HepG2 (cell line): ENCODE data around the gene MEI1. TPM values are rescaled to one million over a fixed set of nuclear protein-coding genes. Genes with fewer than 3 reads are reported as not detected.

Experiments used
- ATAC-seq: fragments of 200-7000 bp; cut with Tn5 transposase; 3 replicates; pipeline ENCODE4 v1.9.1; 2020; ENCODE audit warnings: mild to moderate bottlenecking, moderate library complexity
- BruUV-seq: library from RNA; stranded (reverse); fragments of 400-500 nt; replicated peaks from 2 replicates; lab custom pipeline; 2021; lab: Mats Ljungman, UMichigan
- CTCF ChIA-PET: fragments of 300-600 bp; formaldehyde crosslinking; extraction: SDS; loops from one replicate; lab custom pipeline; 2021; ENCODE audit warnings: low total read pairs, inconsistent platforms, low intra/inter-chr PET ratio; lab: Yijun Ruan, JAX
- POLR2A ChIA-PET: fragments of 350-600 bp; sonication (Branson Sonifier 250); formaldehyde crosslinking; loops from one replicate; lab custom pipeline; 2020; ENCODE audit warnings: antibody characterized with exemption, inconsistent platforms; lab: Yijun Ruan, JAX
- DNase-seq: peaks from one replicate; pipeline ENCODE4 v3.0.0-alpha.2; 2015; ENCODE audit warnings: low spot score
- FAIRE-seq: peaks from 3 replicates; lab custom pipeline; 2011; peaks lifted over from hg19 to GRCh38; lab: Jason Lieb, UNC
- H2AFZ ChIP-seq: one replicate; pipeline ENCODE4 v1.6.1; 2011; ENCODE audit warnings: low read length, inconsistent platforms
- H3K27ac ChIP-seq: fragments of 300-600 bp; 3 replicates; pipeline ENCODE4 v1.8.0; 2011; ENCODE audit warnings: mixed run types, mild to moderate bottlenecking, mixed read lengths, low read length, inconsistent platforms; ENCODE audit not compliant: insufficient read depth; ENCODE audit errors: extremely low read length
- H3K27me3 ChIP-seq, 2 experiments: fragments of 200-600 bp in 1 of 2; 2 replicates in 1 of 2; 3 replicates in 1 of 2; pipeline versions ENCODE4 v1.6.0 to v1.8.0; 2011; ENCODE audit warnings: low read length in 2 of 2, mild to moderate bottlenecking in 2 of 2, moderate library complexity in 2 of 2, inconsistent platforms in 1 of 2; ENCODE audit not compliant: insufficient read depth in 2 of 2, control insufficient read depth in 1 of 2
- H3K36me3 ChIP-seq, 2 experiments: fragments of 200-600 bp in 1 of 2; replicated peaks in 1 of 2; 2 replicates in 1 of 2; 3 replicates in 1 of 2; pipeline versions ENCODE4 v1.5.1 to v1.8.0; 2011; ENCODE audit warnings: low read length in 2 of 2, inconsistent platforms in 1 of 2; ENCODE audit not compliant: insufficient read depth in 2 of 2, control insufficient read depth in 1 of 2
- H3K4me1 ChIP-seq: 2 replicates; pipeline ENCODE4 v1.5.1; 2012; ENCODE audit warnings: low read length, inconsistent platforms; ENCODE audit not compliant: insufficient read depth
- H3K4me2 ChIP-seq: 2 replicates; pipeline ENCODE4 v1.6.0; 2011; ENCODE audit warnings: low read depth, low read length, inconsistent platforms
- H3K4me3 ChIP-seq, 3 experiments: fragments of 200-600 bp in 1 of 3; sonication (generic), shearing (Covaris generic) in 1 of 3; replicated peaks in 1 of 3; 2 replicates each; pipeline ENCODE4 v1.5.1; 2011 to 2016; ENCODE audit warnings: low read length in 3 of 3, inconsistent platforms in 2 of 3, low read depth in 2 of 3, mild to moderate bottlenecking in 2 of 3, control low read depth in 1 of 3, mixed read lengths in 1 of 3; ENCODE audit not compliant: insufficient read depth in 1 of 3
- H3K79me2 ChIP-seq: one replicate; pipeline ENCODE4 v1.6.1; 2011; ENCODE audit warnings: low read length, inconsistent platforms; ENCODE audit not compliant: insufficient read depth
- H3K9ac ChIP-seq: 2 replicates; pipeline ENCODE4 v1.6.0; 2011; ENCODE audit warnings: mild to moderate bottlenecking, low read depth, low read length, inconsistent platforms; ENCODE audit not compliant: insufficient read depth
- H3K9me3 ChIP-seq: 2 replicates; pipeline ENCODE4 v1.5.1; 2012; ENCODE audit warnings: mild to moderate bottlenecking, low read length
- H4K20me1 ChIP-seq: 2 replicates; pipeline ENCODE4 v1.6.0; 2011; ENCODE audit warnings: inconsistent platforms, mild to moderate bottlenecking, low read length, moderate library complexity; ENCODE audit not compliant: insufficient read depth
- KDM2A ChIP-seq: sonication (generic); formaldehyde crosslinking; IDR thresholded peaks from 2 replicates; pipeline ENCODE4 v1.4.0; 2020; ENCODE audit warnings: low read depth, missing genetic modification reagents, borderline replicate concordance
- KLF13 ChIP-seq: sonication (generic); formaldehyde crosslinking; IDR thresholded peaks from 2 replicates; pipeline ENCODE4 v1.4.0; 2020; ENCODE audit warnings: mild to moderate bottlenecking, missing genetic modification reagents
- KMT2A ChIP-seq: sonication (generic); formaldehyde crosslinking; IDR thresholded peaks from 2 replicates; pipeline ENCODE4 v1.4.0; 2020; ENCODE audit warnings: missing genetic modification reagents
- MTA3 ChIP-seq: sonication (generic); formaldehyde crosslinking; IDR thresholded peaks from 2 replicates; pipeline ENCODE4 v1.4.0; 2020; ENCODE audit warnings: missing genetic modification reagents
- PHF21A ChIP-seq: sonication (generic); formaldehyde crosslinking; IDR thresholded peaks from 2 replicates; pipeline ENCODE4 v1.5.0; 2020; ENCODE audit warnings: mild to moderate bottlenecking, missing genetic modification reagents
- SAFB2 ChIP-seq: sonication (generic); formaldehyde crosslinking; IDR thresholded peaks from 2 replicates; pipeline ENCODE4 v1.5.1; 2020; ENCODE audit warnings: missing genetic modification reagents, low read depth, mild to moderate bottlenecking, borderline replicate concordance
- ZBTB7B ChIP-seq: sonication (generic); formaldehyde crosslinking; IDR thresholded peaks from 2 replicates; pipeline ENCODE4 v1.4.0; 2020; ENCODE audit warnings: missing genetic modification reagents
- ZNF607 ChIP-seq: sonication (generic); formaldehyde crosslinking; IDR thresholded peaks from 2 replicates; pipeline ENCODE4 v1.5.1; 2020; ENCODE audit warnings: missing genetic modification reagents, mild to moderate bottlenecking, borderline replicate concordance
- ZNF768 ChIP-seq: sonication (generic); formaldehyde crosslinking; IDR thresholded peaks from 2 replicates; pipeline ENCODE4 v1.4.0; 2020; ENCODE audit warnings: missing genetic modification reagents
- ZSCAN30 ChIP-seq: sonication (generic); formaldehyde crosslinking; IDR thresholded peaks from 2 replicates; pipeline ENCODE4 v1.5.0; 2020; ENCODE audit warnings: mild to moderate bottlenecking, missing genetic modification reagents
- WGBS: methylation state at CpG from one replicate; pipeline ENCODE4 v1.1.6; 2017; ENCODE audit warnings: low lambda C conversion rate; 5-methylcytosine and 5-hydroxymethylcytosine counted together
- in situ Hi-C: cut with HindIII; loops from 2 replicates; pipeline ENCODE4 v1.10.0; 2017; ENCODE audit warnings: low pct_unique_long_range_greater_than_20kb; ENCODE audit not compliant: extremely low pct_ligation_motif_present
- intact Hi-C: fragments of 100-400 bp; cut with micrococcal nuclease; formaldehyde crosslinking; loops from one replicate; pipeline ENCODE4 v1.10.0; 2022; ENCODE audit not compliant: unreplicated experiment
- polyA plus RNA-seq, 8 experiments: library from polyadenylated mRNA; depleted of rRNA in 3 of 8; stranded (reverse) in 7 of 8; unstranded in 1 of 8; fragments of >200 nt; fragmentation: Illumina TruSeq in 4 of 8; extraction: Trizol in 4 of 8; gene quantifications; 2 replicates each; pipeline versions ENCODE4 v1.2.1 to v1.2.3, GENCODE V29; 2011 to 2016; ENCODE audit warnings: low read depth in 4 of 8, missing spikeins in 1 of 8, mixed read lengths in 1 of 8; ENCODE audit not compliant: insufficient read depth in 1 of 8
- total RNA-seq, 5 experiments: library from RNA; depleted of rRNA; stranded (reverse); fragments of >200 nt; fragmentation: Illumina TruSeq; extraction: Trizol; gene quantifications; 2 replicates each; pipeline ENCODE4 v1.2.3, GENCODE V29; 2016; ENCODE audit warnings: low read depth in 1 of 5
- TF ChIP-seq, protein P1 (sequence below), 2 experiments: sonication (generic) in 1 of 2; formaldehyde crosslinking in 1 of 2; IDR thresholded peaks; 2 replicates each; pipeline versions ENCODE4 v1.4.0 to v1.6.1; 2018 to 2020; ENCODE audit warnings: missing genetic modification reagents in 2 of 2, borderline replicate concordance in 1 of 2, low read depth in 1 of 2, mild to moderate bottlenecking in 1 of 2, missing biosample characterization in 1 of 2
- TF ChIP-seq, protein P2 (sequence below): sonication (generic); formaldehyde crosslinking; IDR thresholded peaks from 2 replicates; pipeline ENCODE4 v1.9.0; 2021; ENCODE audit warnings: missing genetic modification reagents, mild to moderate bottlenecking, borderline replicate concordance
- TF ChIP-seq, protein P3 (sequence below): sonication (generic); formaldehyde crosslinking; IDR thresholded peaks from 2 replicates; pipeline ENCODE4 v1.5.1; 2020; ENCODE audit warnings: mild to moderate bottlenecking, missing genetic modification reagents, moderate library complexity
- TF ChIP-seq, protein P4 (sequence below): IDR thresholded peaks from 2 replicates; pipeline ENCODE4 v1.6.1; 2018; ENCODE audit warnings: missing genetic modification reagents, mild to moderate bottlenecking, missing compliant biosample characterization

MEI1 gene
- total and polyA plus RNA-seq, 2 of the 13 experiments (the other 11 are each of a cell fraction or from before 2014, with no cell fraction given), result 0.75 to 1.9 TPM

DNA sequence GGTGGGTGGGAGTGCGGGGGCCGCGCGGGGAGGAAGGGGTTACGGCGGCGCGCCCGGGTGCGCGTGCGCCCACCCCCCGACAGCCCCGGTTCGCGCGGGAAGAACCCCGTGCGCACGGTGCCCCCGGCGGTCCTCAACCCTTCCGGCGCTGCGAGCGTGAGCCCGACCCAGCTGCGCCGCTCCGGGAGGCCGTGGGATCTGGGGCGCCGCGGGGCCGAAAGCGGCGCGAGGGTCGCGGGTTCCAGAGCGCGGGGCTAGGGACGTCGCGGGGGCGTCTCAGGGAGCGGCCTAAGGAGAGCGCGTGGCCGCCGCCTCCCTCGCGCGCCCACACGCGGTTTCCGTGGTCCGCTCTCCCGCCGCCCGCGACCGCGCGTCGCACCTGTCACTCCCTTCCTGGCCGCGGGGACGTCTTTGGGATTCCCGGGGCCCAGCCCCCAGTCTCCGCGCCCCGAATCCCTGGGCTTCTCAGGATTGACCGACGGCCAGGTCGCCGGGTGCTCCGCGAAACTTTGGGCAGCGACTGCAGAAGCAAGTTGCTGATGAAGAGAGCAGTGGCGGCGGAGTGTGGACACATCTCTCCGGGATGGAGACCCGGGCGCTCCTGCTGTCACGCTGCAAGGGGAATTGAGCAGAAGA lies 134.2 kb downstream of the MEI1 start:
- Histone ChIP-seq H3K27me3 (no peaks in the 10 kb centered on the region; a peak in 1 of 5 replicates), H2AFZ (no peak overlapping the region), H3K4me1 (peaks cover 57% of the 10 kb centered on the region), H3K4me3 (peak overlapping the region; percentile 79 to 96 (median 80)), H3K9ac (peak overlapping the region; percentile 99), H3K79me2 (peaks cover 52% of the 10 kb centered on the region), H3K4me2 (peak overlapping the region; percentile 92), H3K9me3 (no peaks in the 10 kb centered on the region), H3K36me3 (peaks cover 5 to 20% of the 10 kb centered on the region in 2 experiments), H3K27ac (peak overlapping the region; percentile 96), H4K20me1 (peaks cover 4% of the 10 kb centered on the region; the same call in 1 of the 2 replicates)
- CTCF ChIA-PET, result no interaction called here
- no peak for FAIRE-seq
- 0% methylated on average over 15 of the region's 86 CpGs for WGBS
- no TSS peak for BruUV-seq
- ATAC-seq, result peak; percentile 13
- in situ Hi-C loops, result no loop called here
- POLR2A ChIA-PET, result interaction anchor here (0.6 to 4.0 kb wide), 16 partner anchors 9 to 365 kb away, joined by 3 to 45 read pairs (median 4); partner anchors contain the start of genes ACO2, CCDC134, CENPM and NDUFA6
- DNase-seq, result no peak
- intact Hi-C loops, result no loop called here
- TF ChIP-seq, protein P1, sequence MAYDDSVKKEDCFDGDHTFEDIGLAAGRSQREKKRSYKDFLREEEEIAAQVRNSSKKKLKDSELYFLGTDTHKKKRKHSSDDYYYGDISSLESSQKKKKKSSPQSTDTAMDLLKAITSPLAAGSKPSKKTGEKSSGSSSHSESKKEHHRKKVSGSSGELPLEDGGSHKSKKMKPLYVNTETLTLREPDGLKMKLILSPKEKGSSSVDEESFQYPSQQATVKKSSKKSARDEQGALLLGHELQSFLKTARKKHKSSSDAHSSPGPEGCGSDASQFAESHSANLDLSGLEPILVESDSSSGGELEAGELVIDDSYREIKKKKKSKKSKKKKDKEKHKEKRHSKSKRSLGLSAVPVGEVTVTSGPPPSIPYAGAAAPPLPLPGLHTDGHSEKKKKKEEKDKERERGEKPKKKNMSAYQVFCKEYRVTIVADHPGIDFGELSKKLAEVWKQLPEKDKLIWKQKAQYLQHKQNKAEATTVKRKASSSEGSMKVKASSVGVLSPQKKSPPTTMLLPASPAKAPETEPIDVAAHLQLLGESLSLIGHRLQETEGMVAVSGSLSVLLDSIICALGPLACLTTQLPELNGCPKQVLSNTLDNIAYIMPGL (CRISPR knock-in tag; IDR thresholded peaks at IDR 0.05; ENCODE audit: borderline replicate concordance in 1 of 2, low read depth in 1 of 2), result peak; percentile 14 to 36; a peak in 1 of 4 replicates
- TF ChIP-seq, protein P2, sequence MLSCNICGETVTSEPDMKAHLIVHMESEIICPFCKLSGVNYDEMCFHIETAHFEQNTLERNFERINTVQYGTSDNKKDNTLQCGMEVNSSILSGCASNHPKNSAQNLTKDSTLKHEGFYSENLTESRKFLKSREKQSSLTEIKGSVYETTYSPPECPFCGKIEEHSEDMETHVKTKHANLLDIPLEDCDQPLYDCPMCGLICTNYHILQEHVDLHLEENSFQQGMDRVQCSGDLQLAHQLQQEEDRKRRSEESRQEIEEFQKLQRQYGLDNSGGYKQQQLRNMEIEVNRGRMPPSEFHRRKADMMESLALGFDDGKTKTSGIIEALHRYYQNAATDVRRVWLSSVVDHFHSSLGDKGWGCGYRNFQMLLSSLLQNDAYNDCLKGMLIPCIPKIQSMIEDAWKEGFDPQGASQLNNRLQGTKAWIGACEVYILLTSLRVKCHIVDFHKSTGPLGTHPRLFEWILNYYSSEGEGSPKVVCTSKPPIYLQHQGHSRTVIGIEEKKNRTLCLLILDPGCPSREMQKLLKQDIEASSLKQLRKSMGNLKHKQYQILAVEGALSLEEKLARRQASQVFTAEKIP (CRISPR knock-in tag), result no peak
- TF ChIP-seq KDM2A (CRISPR knock-in tag), result no peak
- TF ChIP-seq, protein P3, sequence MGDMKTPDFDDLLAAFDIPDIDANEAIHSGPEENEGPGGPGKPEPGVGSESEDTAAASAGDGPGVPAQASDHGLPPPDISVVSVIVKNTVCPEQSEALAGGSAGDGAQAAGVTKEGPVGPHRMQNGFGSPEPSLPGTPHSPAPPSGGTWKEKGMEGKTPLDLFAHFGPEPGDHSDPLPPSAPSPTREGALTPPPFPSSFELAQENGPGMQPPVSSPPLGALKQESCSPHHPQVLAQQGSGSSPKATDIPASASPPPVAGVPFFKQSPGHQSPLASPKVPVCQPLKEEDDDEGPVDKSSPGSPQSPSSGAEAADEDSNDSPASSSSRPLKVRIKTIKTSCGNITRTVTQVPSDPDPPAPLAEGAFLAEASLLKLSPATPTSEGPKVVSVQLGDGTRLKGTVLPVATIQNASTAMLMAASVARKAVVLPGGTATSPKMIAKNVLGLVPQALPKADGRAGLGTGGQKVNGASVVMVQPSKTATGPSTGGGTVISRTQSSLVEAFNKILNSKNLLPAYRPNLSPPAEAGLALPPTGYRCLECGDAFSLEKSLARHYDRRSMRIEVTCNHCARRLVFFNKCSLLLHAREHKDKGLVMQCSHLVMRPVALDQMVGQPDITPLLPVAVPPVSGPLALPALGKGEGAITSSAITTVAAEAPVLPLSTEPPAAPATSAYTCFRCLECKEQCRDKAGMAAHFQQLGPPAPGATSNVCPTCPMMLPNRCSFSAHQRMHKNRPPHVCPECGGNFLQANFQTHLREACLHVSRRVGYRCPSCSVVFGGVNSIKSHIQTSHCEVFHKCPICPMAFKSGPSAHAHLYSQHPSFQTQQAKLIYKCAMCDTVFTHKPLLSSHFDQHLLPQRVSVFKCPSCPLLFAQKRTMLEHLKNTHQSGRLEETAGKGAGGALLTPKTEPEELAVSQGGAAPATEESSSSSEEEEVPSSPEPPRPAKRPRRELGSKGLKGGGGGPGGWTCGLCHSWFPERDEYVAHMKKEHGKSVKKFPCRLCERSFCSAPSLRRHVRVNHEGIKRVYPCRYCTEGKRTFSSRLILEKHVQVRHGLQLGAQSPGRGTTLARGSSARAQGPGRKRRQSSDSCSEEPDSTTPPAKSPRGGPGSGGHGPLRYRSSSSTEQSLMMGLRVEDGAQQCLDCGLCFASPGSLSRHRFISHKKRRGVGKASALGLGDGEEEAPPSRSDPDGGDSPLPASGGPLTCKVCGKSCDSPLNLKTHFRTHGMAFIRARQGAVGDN, result peak; percentile 78
- TF ChIP-seq, protein P4, sequence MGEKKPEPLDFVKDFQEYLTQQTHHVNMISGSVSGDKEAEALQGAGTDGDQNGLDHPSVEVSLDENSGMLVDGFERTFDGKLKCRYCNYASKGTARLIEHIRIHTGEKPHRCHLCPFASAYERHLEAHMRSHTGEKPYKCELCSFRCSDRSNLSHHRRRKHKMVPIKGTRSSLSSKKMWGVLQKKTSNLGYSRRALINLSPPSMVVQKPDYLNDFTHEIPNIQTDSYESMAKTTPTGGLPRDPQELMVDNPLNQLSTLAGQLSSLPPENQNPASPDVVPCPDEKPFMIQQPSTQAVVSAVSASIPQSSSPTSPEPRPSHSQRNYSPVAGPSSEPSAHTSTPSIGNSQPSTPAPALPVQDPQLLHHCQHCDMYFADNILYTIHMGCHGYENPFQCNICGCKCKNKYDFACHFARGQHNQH, result no peak
- 0 out of 2 replicates have a peak, but pooled peaks have one; percentile 57 for TF ChIP-seq ZNF607 (CRISPR knock-in tag)
- TF ChIP-seq ZNF768, result peak; percentile 43; the same call in 1 of the 2 replicates
- TF ChIP-seq SAFB2 (CRISPR knock-in tag), result no peak
- peak; percentile 46 for TF ChIP-seq KMT2A (CRISPR knock-in tag)
- no peak for TF ChIP-seq PHF21A (CRISPR knock-in tag)
- TF ChIP-seq ZBTB7B (CRISPR knock-in tag), result no peak
- no peak for TF ChIP-seq MTA3 (CRISPR knock-in tag)
- TF ChIP-seq ZSCAN30 (CRISPR knock-in tag), result no peak
- TF ChIP-seq KLF13 (CRISPR knock-in tag), result no peak
